ENCODE measurements around the gene DPEP2NB. TPM values are rescaled to one million over a fixed set of nuclear protein-coding genes. Genes with fewer than 3 reads are reported as not detected.

DPEP2NB gene
- total RNA-seq, 1 donor from 2014 or later, result not detected

- ATAC-seq (ENCODE audit: low read depth) (no peak), DNase-seq (no peak)
- Mint-ChIP-seq H3K27me3 (no peaks in the 10 kb centered on the region), H3K4me3 (peak overlapping the region; percentile 96), H3K9me3 (no peaks in the 10 kb centered on the region), H3K27ac (peak overlapping the region; percentile 80), H3K36me3 (ENCODE audit: low read depth) (peaks cover 7% of the 10 kb centered on the region), H3K4me1 (peaks cover 28% of the 10 kb centered on the region)
- no peak for TF ChIP-seq CTCF (IDR thresholded peaks at IDR 0.05)
- POLR2A ChIA-PET, result interaction anchor here (0.7 to 3.0 kb wide), 4 partner anchors 27 to 164 kb away, joined by 3 to 25 read pairs (median 4); partner anchors contain the start of genes PSMB10, RANBP10 and TSNAXIP1
- CTCF ChIA-PET, result interaction anchor here (0.6 to 1.8 kb wide), 2 partner anchors 73 to 166 kb away, joined by 3 to 5 read pairs; no protein-coding TSS in a partner anchor
- intact Hi-C loops (cut with micrococcal nuclease), result no loop called here
Observed at GRCh38 chr16:67967183-67967957, 48.3 kb downstream of the DPEP2NB start.

- DNase-seq, result no peak
- Mint-ChIP-seq H3K4me3 (peak overlapping the region; percentile 96), H3K9me3 (no peaks in the 10 kb centered on the region), H3K4me1 (peaks cover 28% of the 10 kb centered on the region), H3K27me3 (no peaks in the 10 kb centered on the region), H3K27ac (no peak overlapping the region), H3K36me3 (ENCODE audit: low read depth) (peaks cover 13% of the 10 kb centered on the region)
- intact Hi-C loops (cut with micrococcal nuclease), result no loop called here
- no peak for TF ChIP-seq CTCF (IDR thresholded peaks at IDR 0.05)
- ATAC-seq (ENCODE audit: low read depth), result no peak
- ChIA-PET POLR2A (interaction anchor here (0.6 to 3.0 kb wide), 3 partner anchors 30 to 254 kb away, joined by 4 to 25 read pairs (median 4); partner anchors contain the start of gene PSMB10), CTCF (interaction anchor here (0.6 to 1.8 kb wide), 2 partner anchors 74 kb away, joined by 3 to 5 read pairs; no protein-coding TSS in a partner anchor)
Observed at GRCh38 chr16:67966549-67967182, 49.0 kb downstream of the DPEP2NB start.

- no peak for DNase-seq
- H3K36me3 Mint-ChIP-seq (ENCODE audit: low read depth), result peaks cover 19% of the 10 kb centered on the region
- peaks cover 28% of the 10 kb centered on the region for H3K4me1 Mint-ChIP-seq
- no peak for ATAC-seq (ENCODE audit: low read depth)
- ChIA-PET CTCF (interaction anchor here (0.5 to 1.5 kb wide), 4 partner anchors 75 to 275 kb away, joined by 3 read pairs; no protein-coding TSS in a partner anchor), POLR2A (interaction anchor here (0.6 to 1.5 kb wide), 3 partner anchors 30 to 255 kb away, joined by 3 to 9 read pairs (median 4); partner anchors contain the start of gene PSMB10)
- no peak for TF ChIP-seq CTCF (IDR thresholded peaks at IDR 0.05)
- H3K4me3 Mint-ChIP-seq, result no peak overlapping the region
- intact Hi-C loops (cut with micrococcal nuclease), result no loop called here
- no peaks in the 10 kb centered on the region for H3K27me3 Mint-ChIP-seq
- H3K27ac Mint-ChIP-seq, result no peak overlapping the region
- no peaks in the 10 kb centered on the region for H3K9me3 Mint-ChIP-seq
Observed at GRCh38 chr16:67965668-67966548, 49.8 kb downstream of the DPEP2NB start.

- H3K27ac Mint-ChIP-seq, result peak overlapping the region; percentile 11
- no peak for ATAC-seq (ENCODE audit: low read depth)
- no peaks in the 10 kb centered on the region for H3K9me3 Mint-ChIP-seq
- intact Hi-C loops (cut with micrococcal nuclease), result no loop called here
- no peak for DNase-seq
- H3K4me1 Mint-ChIP-seq, result peaks cover 26% of the 10 kb centered on the region
- ChIA-PET CTCF (interaction anchor here (1.0 to 1.5 kb wide), 2 partner anchors 79 to 81 kb away, joined by 3 to 4 read pairs; no protein-coding TSS in a partner anchor), POLR2A (interaction anchor here (0.6 to 1.5 kb wide), 3 partner anchors 29 to 120 kb away, joined by 3 to 9 read pairs (median 6); partner anchors contain the start of gene PSMB10)
- TF ChIP-seq CTCF (IDR thresholded peaks at IDR 0.05), result no peak
- H3K27me3 Mint-ChIP-seq, result no peaks in the 10 kb centered on the region
- no peak overlapping the region for H3K4me3 Mint-ChIP-seq
- peaks cover 24% of the 10 kb centered on the region for H3K36me3 Mint-ChIP-seq (ENCODE audit: low read depth)
Observed at GRCh38 chr16:67964477-67965131, 51.1 kb downstream of the DPEP2NB start.

Measured in activated B cell treated with CpG ODN at 0.5 μM for 24 hours (primary cell).